ENCODE measurements around the gene EFNA5.
A peak's percentile ranks its signal among the peaks of the same experiment; 100 is the strongest.

Gene EFNA5

GRCh38 chr5:107388141-107388861 is 282.4 kb downstream of the EFNA5 start:
- peak; percentile 39 for DNase-seq (ENCODE audit: extremely low read depth, low read depth)
- TF ChIP-seq CTCF (IDR thresholded peaks at IDR 0.05; ENCODE audit: low read depth, low read length, missing control alignments): no peak
- no peak overlapping the region for H3K4me3 ChIP-seq (replicated peaks; ENCODE audit: low read depth, low read length)

GRCh38 chr5:107387526-107388140 is 283.1 kb downstream of the EFNA5 start:
- TF ChIP-seq CTCF (IDR thresholded peaks at IDR 0.05; ENCODE audit: low read depth, low read length, missing control alignments): no peak
- no peak for DNase-seq (ENCODE audit: extremely low read depth, low read depth)
- H3K4me3 ChIP-seq (replicated peaks; ENCODE audit: low read depth, low read length): no peak overlapping the region

- no peak for DNase-seq (ENCODE audit: extremely low read depth, low read depth)
- H3K4me3 ChIP-seq (replicated peaks; ENCODE audit: low read depth, low read length): no peak overlapping the region
- TF ChIP-seq CTCF (IDR thresholded peaks at IDR 0.05; ENCODE audit: low read depth, low read length, missing control alignments): no peak
These were observed 285.0 kb downstream of the EFNA5 start for GRCh38 chr5:107385708-107386107.

GRCh38 chr5:107384256-107384655 is 286.5 kb downstream of the EFNA5 start:
- H3K4me3 ChIP-seq (replicated peaks; ENCODE audit: low read depth, low read length): no peak overlapping the region
- no peak for TF ChIP-seq CTCF (IDR thresholded peaks at IDR 0.05; ENCODE audit: low read depth, low read length, missing control alignments)
- no peak for DNase-seq (ENCODE audit: extremely low read depth, low read depth)

GRCh38 chr5:107383414-107383813 is 287.3 kb downstream of the EFNA5 start:
- no peak for TF ChIP-seq CTCF (IDR thresholded peaks at IDR 0.05; ENCODE audit: low read depth, low read length, missing control alignments)
- no peak for DNase-seq (ENCODE audit: extremely low read depth, low read depth)
- H3K4me3 ChIP-seq (replicated peaks; ENCODE audit: low read depth, low read length): no peak overlapping the region

GRCh38 chr5:107381189-107381856 is 289.4 kb downstream of the EFNA5 start:
- DNase-seq (ENCODE audit: extremely low read depth, low read depth): no peak
- no peak overlapping the region for H3K4me3 ChIP-seq (replicated peaks; ENCODE audit: low read depth, low read length)
- no peak for TF ChIP-seq CTCF (IDR thresholded peaks at IDR 0.05; ENCODE audit: low read depth, low read length, missing control alignments)
